Activated CD4-positive, alpha-beta T cell treated with anti-CD3 and anti-CD28 coated beads, Interleukin-2, amount 10 ng/mL, durations not matched to agents 7 days and 5 days (primary cell): Measurements from ENCODE around the gene BCL11B. TPM values are rescaled to one million over a fixed set of nuclear protein-coding genes. Genes with fewer than 3 reads are reported as not detected.

Source experiments
- CTCF ChIA-PET: fragments of 350-600 bp; sonication (Branson Sonifier 250); formaldehyde crosslinking; loops from one replicate; lab custom pipeline; 2021; ENCODE audit warnings: antibody characterized with exemption; lab: Charles Lee
- POLR2A ChIA-PET: fragments of 350-600 bp; sonication (Branson Sonifier 250); formaldehyde crosslinking; loops from one replicate; lab custom pipeline; 2021; ENCODE audit warnings: antibody characterized with exemption; lab: Charles Lee
- DNase-seq: peaks from one replicate; pipeline ENCODE4 v3.0.0-alpha.2; 2020
- H3K27ac Mint-ChIP-seq: one replicate; pipeline ENCODE4 v1.8.0; 2021; ENCODE audit warnings: mild to moderate bottlenecking, moderate library complexity, mixed read lengths
- H3K27me3 Mint-ChIP-seq: one replicate; pipeline ENCODE4 v1.8.0; 2021; ENCODE audit warnings: mixed read lengths
- H3K36me3 Mint-ChIP-seq: one replicate; pipeline ENCODE4 v1.8.0; 2021; ENCODE audit warnings: low read depth, mixed read lengths
- H3K4me1 Mint-ChIP-seq: one replicate; pipeline ENCODE4 v1.8.0; 2021; ENCODE audit warnings: mixed read lengths
- H3K4me3 Mint-ChIP-seq: one replicate; pipeline ENCODE4 v1.8.0; 2021; ENCODE audit warnings: mild to moderate bottlenecking, moderate library complexity, mixed read lengths
- H3K9me3 Mint-ChIP-seq: one replicate; pipeline ENCODE4 v1.8.0; 2021; ENCODE audit warnings: mixed read lengths
- total RNA-seq, 2 experiments: library from RNA; stranded (reverse); gene quantifications; one replicate each; pipeline ENCODE4 v1.2.3, GENCODE V29; 2021

The BCL11B gene
- total RNA-seq, 2 experiments from 2014 or later = 115 to 116 TPM

- no peak for DNase-seq
- Mint-ChIP-seq H3K36me3 (peaks cover 38% of the 10 kb centered on the region), H3K27me3 (peaks cover 13% of the 10 kb centered on the region), H3K4me1 (peaks cover 33% of the 10 kb centered on the region), H3K27ac (peak overlapping the region; percentile 99), H3K9me3 (no peaks in the 10 kb centered on the region), H3K4me3 (peak overlapping the region; percentile 87)
- ChIA-PET POLR2A (interaction anchor here (0.6 to 2.0 kb wide), 5 partner anchors 9 to 1673 kb away, joined by 4 to 13 read pairs (median 4); no protein-coding TSS in a partner anchor), CTCF (interaction anchor here (0.6 to 2.1 kb wide), 19 partner anchors 8 to 1293 kb away, joined by 3 to 12 read pairs (median 3); no protein-coding TSS in a partner anchor)
Observed at GRCh38 chr14:99271221-99271941, 616 bp downstream of the BCL11B start.

- Mint-ChIP-seq H3K27ac (peak overlapping the region; percentile 99), H3K4me3 (peak overlapping the region; percentile 87), H3K4me1 (peaks cover 32% of the 10 kb centered on the region), H3K9me3 (no peaks in the 10 kb centered on the region), H3K27me3 (peaks cover 8% of the 10 kb centered on the region), H3K36me3 (peaks cover 45% of the 10 kb centered on the region)
- DNase-seq = no peak
- CTCF ChIA-PET = interaction anchor here (1.6 to 10.8 kb wide), 3 partner anchors 34 to 1293 kb away, joined by 6 to 192 read pairs (median 11); no protein-coding TSS in a partner anchor
- POLR2A ChIA-PET = interaction anchor here (1.1 to 2.0 kb wide), 3 partner anchors 8 to 1130 kb away, joined by 4 to 13 read pairs (median 4); no protein-coding TSS in a partner anchor
Observed at GRCh38 chr14:99270458-99271220, 1.4 kb downstream of the BCL11B start.

DNA sequence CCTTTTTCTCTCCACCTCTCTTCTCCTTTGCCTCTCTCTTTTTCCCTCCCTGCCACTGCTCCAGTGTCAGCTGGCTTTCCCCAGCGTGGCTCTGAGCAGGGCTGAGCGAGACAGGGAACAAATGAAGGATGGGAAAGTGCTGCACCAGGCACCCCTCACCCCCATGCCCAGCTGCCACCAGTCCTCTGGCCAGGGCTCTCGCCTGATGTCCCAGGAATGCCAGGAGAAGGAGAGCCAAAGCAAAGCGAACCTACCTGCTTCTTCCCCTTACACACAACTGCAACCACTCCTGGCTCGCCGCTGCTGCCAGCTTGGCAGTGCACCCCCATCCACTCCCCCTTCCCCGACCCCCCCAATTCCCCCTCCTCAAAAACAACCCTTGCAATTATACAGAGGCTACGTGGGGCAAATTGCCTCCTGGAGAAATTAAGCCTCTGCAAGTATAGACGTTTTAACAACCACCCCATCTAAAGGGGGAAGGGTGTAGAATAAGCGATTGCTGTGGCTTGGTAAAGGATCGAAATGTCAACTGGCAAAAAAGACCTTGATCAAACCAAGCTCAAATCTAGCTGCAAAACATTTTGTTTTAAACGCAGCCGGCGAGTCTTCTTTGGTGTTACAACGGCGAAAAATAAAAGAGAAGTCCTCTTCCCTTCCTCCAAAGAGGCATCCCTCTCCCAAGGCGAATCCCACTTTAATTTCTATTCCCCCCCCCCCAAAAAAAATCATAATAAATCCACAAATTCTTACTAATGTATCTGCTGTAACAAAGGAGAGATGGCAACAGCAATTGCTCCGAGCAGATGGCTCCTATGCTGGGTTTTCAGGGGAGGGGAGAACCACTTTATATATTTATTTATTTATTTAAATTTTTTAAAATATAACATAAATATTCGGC lies 2.9 kb downstream of the BCL11B start:
- CTCF ChIA-PET = interaction anchor here (0.7 to 10.8 kb wide), 7 partner anchors 13 to 1305 kb away, joined by 3 to 192 read pairs (median 4); no protein-coding TSS in a partner anchor

DNA sequence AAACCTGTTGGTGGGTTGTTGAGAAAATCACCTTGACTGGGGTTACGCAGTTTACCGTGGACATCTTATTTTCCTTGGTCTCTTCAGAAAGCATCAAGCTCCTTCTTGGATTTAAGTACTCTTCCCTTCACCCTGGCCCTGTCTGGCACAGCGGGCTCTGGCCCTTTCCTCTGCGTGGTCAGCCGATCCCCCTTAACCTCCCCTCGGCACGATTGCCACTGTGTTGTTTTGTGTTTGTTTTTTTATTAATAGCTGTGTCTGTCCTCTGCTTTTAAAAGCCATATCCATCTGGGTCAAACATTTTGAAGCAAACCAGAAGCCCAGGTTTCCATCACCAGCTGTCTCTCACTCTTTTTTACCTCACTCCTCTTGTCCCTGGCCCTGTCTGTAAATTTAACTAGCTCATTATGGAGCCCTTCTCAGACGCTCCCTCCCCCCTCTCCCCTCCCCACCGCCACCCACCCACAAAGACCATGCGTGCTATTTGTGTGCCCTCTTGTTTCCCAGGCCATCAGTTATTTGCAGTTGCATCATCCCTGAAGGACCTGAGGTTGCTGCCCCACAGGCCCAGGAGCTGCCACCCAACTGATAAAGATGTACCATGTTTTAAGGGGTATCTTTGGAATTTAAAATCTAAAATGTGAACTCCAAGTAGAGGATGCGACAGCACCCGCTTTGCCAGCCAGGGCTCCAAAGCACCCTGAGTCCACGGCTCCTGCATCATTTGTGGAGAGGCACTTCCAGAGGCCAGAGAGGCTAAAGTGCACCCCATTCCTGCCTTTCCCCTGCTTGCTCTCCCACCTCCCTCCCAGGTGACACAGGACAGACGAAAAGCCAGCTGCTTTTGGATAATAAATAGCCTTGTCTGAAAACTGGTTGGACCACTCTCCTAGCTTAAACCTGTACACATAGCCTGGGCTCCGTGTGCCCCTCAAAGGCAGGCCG lies 3.9 kb downstream of the BCL11B start:
- ChIA-PET POLR2A (interaction anchor here (0.6 to 1.1 kb wide), 2 partner anchors 83 to 1078 kb away, joined by 3 read pairs; no protein-coding TSS in a partner anchor), CTCF (interaction anchor here (0.7 to 10.8 kb wide), 11 partner anchors 12 to 1290 kb away, joined by 3 to 192 read pairs (median 5); no protein-coding TSS in a partner anchor)
- peak overlapping the region; percentile 87 for H3K4me3 Mint-ChIP-seq
- H3K27ac Mint-ChIP-seq = peak overlapping the region; percentile 99
- no peaks in the 10 kb centered on the region for H3K9me3 Mint-ChIP-seq
- H3K36me3 Mint-ChIP-seq = peaks cover 68% of the 10 kb centered on the region
- peaks cover 38% of the 10 kb centered on the region for H3K4me1 Mint-ChIP-seq
- H3K27me3 Mint-ChIP-seq = no peaks in the 10 kb centered on the region
- peak; percentile 54 for DNase-seq

More for the DNA sequence above, 2.9 kb downstream of the BCL11B start:
- POLR2A ChIA-PET = interaction anchor here (0.6 to 1.0 kb wide), 3 partner anchors 80 to 1068 kb away, joined by 3 to 4 read pairs (median 3); no protein-coding TSS in a partner anchor
- DNase-seq = no peak
- Mint-ChIP-seq H3K4me1 (peaks cover 33% of the 10 kb centered on the region), H3K4me3 (peak overlapping the region; percentile 87), H3K36me3 (peaks cover 58% of the 10 kb centered on the region), H3K27me3 (no peaks in the 10 kb centered on the region), H3K27ac (peak overlapping the region; percentile 99), H3K9me3 (no peaks in the 10 kb centered on the region)

- H3K4me3 Mint-ChIP-seq = peak overlapping the region; percentile 87
- POLR2A ChIA-PET = interaction anchor here (0.5 to 1.1 kb wide), 4 partner anchors 79 to 1077 kb away, joined by 3 to 5 read pairs (median 3); no protein-coding TSS in a partner anchor
- no peaks in the 10 kb centered on the region for H3K9me3 Mint-ChIP-seq
- no peak for DNase-seq
- peaks cover 38% of the 10 kb centered on the region for H3K4me1 Mint-ChIP-seq
- CTCF ChIA-PET = interaction anchor here (0.7 to 10.8 kb wide), 19 partner anchors 11 to 1540 kb away, joined by 3 to 192 read pairs (median 4); no protein-coding TSS in a partner anchor
- H3K27ac Mint-ChIP-seq = peak overlapping the region; percentile 99
- no peaks in the 10 kb centered on the region for H3K27me3 Mint-ChIP-seq
- H3K36me3 Mint-ChIP-seq = peaks cover 75% of the 10 kb centered on the region
Observed at GRCh38 chr14:99267381-99267780, 4.6 kb downstream of the BCL11B start.

DNA sequence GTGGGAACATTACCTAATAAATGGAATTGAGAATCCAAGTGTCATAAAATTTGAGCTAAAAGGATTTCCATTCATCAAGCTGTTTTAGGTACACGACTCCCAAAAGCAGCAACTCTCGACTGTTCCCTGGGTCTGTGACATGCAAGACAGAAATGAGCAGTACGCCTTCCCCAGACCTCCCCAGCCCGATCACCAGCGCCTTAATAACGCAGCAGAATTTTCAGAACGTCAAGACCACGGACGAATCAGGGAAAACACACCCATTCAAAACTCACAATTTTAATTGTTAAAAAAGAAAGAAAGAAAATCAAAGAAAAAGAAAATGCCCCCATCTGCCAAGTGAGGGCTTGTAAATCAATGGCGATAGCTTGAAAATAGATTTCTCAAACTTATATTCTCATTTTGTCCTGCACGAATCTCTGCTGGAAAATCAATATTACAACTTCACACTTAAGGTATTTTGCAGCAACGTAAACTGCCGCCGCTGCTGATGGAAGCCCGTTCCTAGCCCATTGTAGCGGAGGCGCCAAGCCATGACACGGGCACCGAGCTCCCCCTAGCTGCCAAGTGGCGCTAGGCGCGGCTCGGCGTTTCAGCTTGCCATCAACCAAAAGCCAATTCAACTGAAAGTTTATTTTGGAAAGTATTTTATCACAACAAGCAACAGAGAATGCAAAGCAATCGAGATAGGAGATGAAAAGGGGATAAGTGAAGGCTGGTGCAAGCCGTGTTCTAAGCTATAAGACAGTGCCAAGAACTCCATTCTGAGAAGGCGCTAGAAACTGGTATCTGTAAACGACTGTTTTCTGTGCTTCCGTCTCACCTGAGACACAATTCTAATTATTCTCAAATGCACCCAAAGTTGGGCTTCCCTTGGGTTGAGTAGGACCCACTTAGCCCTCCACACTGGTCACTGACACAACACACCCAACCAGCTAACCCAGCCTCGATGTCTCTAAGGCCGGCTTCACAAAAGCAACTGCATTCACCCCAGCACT lies 5.5 kb downstream of the BCL11B start:
- Mint-ChIP-seq H3K27ac (peak overlapping the region; percentile 99), H3K27me3 (no peaks in the 10 kb centered on the region), H3K9me3 (no peaks in the 10 kb centered on the region), H3K4me1 (peaks cover 44% of the 10 kb centered on the region), H3K4me3 (peak overlapping the region; percentile 87), H3K36me3 (peaks cover 82% of the 10 kb centered on the region)
- peak; percentile 91 for DNase-seq
- ChIA-PET POLR2A (interaction anchor here (0.5 to 1.3 kb wide), 8 partner anchors 22 to 1290 kb away, joined by 3 to 8 read pairs (median 4); no protein-coding TSS in a partner anchor), CTCF (interaction anchor here (0.6 to 10.8 kb wide), 41 partner anchors 10 to 1560 kb away, joined by 3 to 192 read pairs (median 4); no protein-coding TSS in a partner anchor)

DNA sequence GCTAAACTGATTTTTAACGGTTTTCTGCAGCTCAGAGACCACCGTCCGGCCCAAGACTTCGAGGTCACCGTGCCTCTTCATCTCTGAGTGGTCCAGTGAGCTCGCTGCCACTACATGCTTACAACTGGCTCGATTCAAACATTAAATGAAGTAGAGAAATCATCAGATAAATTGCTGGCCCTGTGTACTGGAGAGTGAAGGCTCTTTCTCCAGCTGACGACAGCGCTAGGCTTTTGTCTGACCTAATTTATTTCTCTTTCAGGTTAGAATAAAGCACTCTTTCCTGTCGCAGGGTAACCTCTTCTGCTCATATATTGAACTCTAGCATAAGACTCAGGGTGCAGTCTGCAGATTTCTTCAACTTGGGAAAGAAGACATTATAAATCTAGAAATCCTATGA lies 6.4 kb downstream of the BCL11B start:
- ChIA-PET CTCF (interaction anchor here (0.6 to 10.8 kb wide), 19 partner anchors 9 to 1559 kb away, joined by 3 to 192 read pairs (median 6); no protein-coding TSS in a partner anchor), POLR2A (interaction anchor here (0.5 to 1.3 kb wide), 3 partner anchors 32 to 36 kb away, joined by 3 to 6 read pairs (median 4); no protein-coding TSS in a partner anchor)
- no peak for DNase-seq
- H3K27ac Mint-ChIP-seq = peak overlapping the region; percentile 99
- H3K36me3 Mint-ChIP-seq = peaks cover 88% of the 10 kb centered on the region
- no peaks in the 10 kb centered on the region for H3K9me3 Mint-ChIP-seq
- peaks cover 51% of the 10 kb centered on the region for H3K4me1 Mint-ChIP-seq
- peak overlapping the region; percentile 87 for H3K4me3 Mint-ChIP-seq
- H3K27me3 Mint-ChIP-seq = no peaks in the 10 kb centered on the region

GRCh38 chr14:99264691-99265450 lies 7.1 kb downstream of the BCL11B start:
- H3K36me3 Mint-ChIP-seq = peaks cover 91% of the 10 kb centered on the region
- peak overlapping the region; percentile 99 for H3K27ac Mint-ChIP-seq
- peak overlapping the region; percentile 87 for H3K4me3 Mint-ChIP-seq
- no peak for DNase-seq
- H3K27me3 Mint-ChIP-seq = no peaks in the 10 kb centered on the region
- ChIA-PET POLR2A (interaction anchor here (0.5 to 1.3 kb wide), 2 partner anchors 31 to 34 kb away, joined by 4 to 6 read pairs; no protein-coding TSS in a partner anchor), CTCF (interaction anchor here (1.3 to 10.8 kb wide), 12 partner anchors 10 to 1287 kb away, joined by 4 to 192 read pairs (median 10); no protein-coding TSS in a partner anchor)
- H3K4me1 Mint-ChIP-seq = peaks cover 57% of the 10 kb centered on the region
- no peaks in the 10 kb centered on the region for H3K9me3 Mint-ChIP-seq
